GM23338 (cell line): ENCODE results near the gene CHD2. TPM values are rescaled to one million over a fixed set of nuclear protein-coding genes. Genes with fewer than 3 reads are reported as not detected.

ENCODE experiments used
- ATAC-seq: fragments of 200-7000 bp; cut with Tn5 transposase; 3 replicates; pipeline ENCODE4 v1.9.1; 2020
- DNase-seq: peaks from one replicate; pipeline ENCODE4 v3.0.0-alpha.2; 2015; ENCODE audit warnings: low spot score
- H2AFZ ChIP-seq: fragments of 200-600 bp; sonication (generic); 2 replicates; pipeline ENCODE4 v1.8.0; 2016; ENCODE audit warnings: antibody characterized with exemption, mild to moderate bottlenecking, moderate library complexity
- H3F3A ChIP-seq: fragments of 200-600 bp; sonication (generic); replicated peaks from 2 replicates; pipeline ENCODE4 v1.8.0; 2017; ENCODE audit warnings: antibody characterized with exemption, mixed run types, low read depth
- H3K27ac ChIP-seq: fragments of 200-600 bp; sonication (generic); 2 replicates; pipeline ENCODE4 v1.6.1; 2016; ENCODE audit warnings: low read depth
- H3K27me3 ChIP-seq: fragments of 200-600 bp; sonication (generic); 2 replicates; pipeline ENCODE4 v1.8.0; 2016; ENCODE audit warnings: mild to moderate bottlenecking, mixed run types, moderate library complexity; ENCODE audit not compliant: insufficient read depth
- H3K36me3 ChIP-seq: fragments of 200-600 bp; sonication (generic); 2 replicates; pipeline ENCODE4 v1.8.0; 2016; ENCODE audit warnings: mild to moderate bottlenecking; ENCODE audit not compliant: insufficient read depth
- H3K4me1 ChIP-seq: fragments of 200-600 bp; sonication (generic); 2 replicates; pipeline ENCODE4 v1.8.0; 2016; ENCODE audit warnings: mild to moderate bottlenecking, moderate library complexity; ENCODE audit not compliant: insufficient read depth
- H3K4me2 ChIP-seq: fragments of 200-600 bp; sonication (generic); 2 replicates; pipeline ENCODE4 v1.7.1; 2017; ENCODE audit warnings: mixed run types
- H3K4me3 ChIP-seq: fragments of 200-600 bp; sonication (generic); 2 replicates; pipeline ENCODE4 v1.6.1; 2016; ENCODE audit warnings: mixed run types
- H3K79me2 ChIP-seq: fragments of 200-600 bp; sonication (generic); replicated peaks from 2 replicates; pipeline ENCODE4 v1.8.0; 2017; ENCODE audit warnings: mild to moderate bottlenecking; ENCODE audit not compliant: insufficient read depth
- H3K9me2 ChIP-seq: fragments of 200-600 bp; sonication (generic); 2 replicates; pipeline ENCODE4 v1.8.0; 2017; ENCODE audit not compliant: insufficient read depth
- H4K20me1 ChIP-seq: fragments of 200-600 bp; sonication (generic); replicated peaks from 2 replicates; pipeline ENCODE4 v1.8.0; 2017; ENCODE audit warnings: mild to moderate bottlenecking; ENCODE audit not compliant: insufficient read depth
- H3K27ac Mint-ChIP-seq: 2 replicates; pipeline ENCODE4 v1.8.0; 2020; ENCODE audit warnings: inconsistent platforms, mild to moderate bottlenecking, moderate library complexity, mixed read lengths
- H3K27me3 Mint-ChIP-seq: 3 replicates; pipeline ENCODE4 v1.8.0; 2022; ENCODE audit warnings: low read depth, mild to moderate bottlenecking, moderate library complexity, mixed read lengths, inconsistent platforms; ENCODE audit not compliant: insufficient read depth, poor library complexity
- H3K36me3 Mint-ChIP-seq: 3 replicates; pipeline ENCODE4 v1.8.0; 2021; ENCODE audit warnings: low read depth, mild to moderate bottlenecking, inconsistent platforms, moderate library complexity, mixed read lengths
- H3K4me1 Mint-ChIP-seq: 3 replicates; pipeline ENCODE4 v1.8.0; 2020; ENCODE audit warnings: mild to moderate bottlenecking, inconsistent platforms, mixed read lengths
- H3K4me3 Mint-ChIP-seq: 3 replicates; pipeline ENCODE4 v1.8.0; 2021; ENCODE audit warnings: moderate library complexity, mild to moderate bottlenecking, inconsistent platforms, mixed read lengths
- H3K9me3 Mint-ChIP-seq: 3 replicates; pipeline ENCODE4 v1.8.0; 2020; ENCODE audit warnings: moderate library complexity, mild to moderate bottlenecking, inconsistent platforms, mixed read lengths
- CREB1 ChIP-seq: fragments of 250-450 bp; sonication (Bioruptor Pico); IDR thresholded peaks from 2 replicates; pipeline ENCODE4 v1.5.0; 2020; ENCODE audit warnings: low read depth, mild to moderate bottlenecking, moderate library complexity
- EZH2phosphoT487 ChIP-seq: fragments of 200-600 bp; sonication (generic); IDR thresholded peaks from one replicate; pipeline ENCODE4 v1.8.1; 2018; ENCODE audit warnings: antibody characterized with exemption; ENCODE audit not compliant: unreplicated experiment
- JUNB ChIP-seq: IDR thresholded peaks from one replicate; pipeline ENCODE4 v1.6.1; 2016; ENCODE audit warnings: antibody characterized with exemption; ENCODE audit not compliant: unreplicated experiment
- NANOG ChIP-seq: IDR thresholded peaks from 2 replicates; pipeline ENCODE4 v1.6.1; 2016; ENCODE audit warnings: antibody characterized with exemption, borderline replicate concordance
- POLR2AphosphoS5 ChIP-seq: IDR thresholded peaks from 2 replicates; pipeline ENCODE4 v1.6.1; 2016; ENCODE audit warnings: antibody characterized with exemption, low read depth
- STAT1 ChIP-seq: IDR thresholded peaks from one replicate; pipeline ENCODE4 v1.6.1; 2016; ENCODE audit warnings: antibody characterized with exemption; ENCODE audit not compliant: unreplicated experiment
- ZNF114 ChIP-seq: fragments of 250-450 bp; sonication (Bioruptor Pico); IDR thresholded peaks from 2 replicates; pipeline ENCODE4 v1.5.0; 2020; ENCODE audit warnings: mild to moderate bottlenecking, moderate library complexity
- ZNF331 ChIP-seq: fragments of 250-450 bp; sonication (Bioruptor Pico); IDR thresholded peaks from 2 replicates; pipeline ENCODE4 v1.5.0; 2020; ENCODE audit warnings: low read depth, mild to moderate bottlenecking, moderate library complexity
- polyA plus RNA-seq: library from polyadenylated mRNA; unstranded; fragments of >200 nt; fragmentation: Nextera tagmentation; extraction: Ambion mirVana; gene quantifications from 2 replicates; pipeline ENCODE4 v1.2.1, GENCODE V29; 2016
- total RNA-seq: library from RNA; depleted of rRNA; stranded (reverse); fragments of >200 nt; shearing (Covaris generic); gene quantifications from 2 replicates; pipeline ENCODE4 v1.2.3, GENCODE V29; 2014
- TF ChIP-seq, protein P1 (sequence below), 2 experiments: fragments of 200-600 bp in 1 of 2; sonication (generic) in 1 of 2; conservative IDR thresholded peaks; 2 replicates each; pipeline versions ENCODE4 v1.5.1 to v1.6.1; 2016 to 2017; ENCODE audit warnings: antibody characterized with exemption in 2 of 2, low read depth in 2 of 2, mild to moderate bottlenecking in 2 of 2, moderate library complexity in 1 of 2
- TF ChIP-seq, protein P2 (sequence below): fragments of 250-450 bp; sonication (Bioruptor Pico); IDR thresholded peaks from 2 replicates; pipeline ENCODE4 v1.5.0; 2020; ENCODE audit warnings: mild to moderate bottlenecking, moderate library complexity
- TF ChIP-seq, protein P3 (sequence below): IDR thresholded peaks from 2 replicates; pipeline ENCODE4 v1.6.1; 2016; ENCODE audit warnings: antibody characterized with exemption

Gene CHD2
- total and polyA plus RNA-seq, 2 experiments from 2014 or later: 119 to 130 TPM

DNA sequence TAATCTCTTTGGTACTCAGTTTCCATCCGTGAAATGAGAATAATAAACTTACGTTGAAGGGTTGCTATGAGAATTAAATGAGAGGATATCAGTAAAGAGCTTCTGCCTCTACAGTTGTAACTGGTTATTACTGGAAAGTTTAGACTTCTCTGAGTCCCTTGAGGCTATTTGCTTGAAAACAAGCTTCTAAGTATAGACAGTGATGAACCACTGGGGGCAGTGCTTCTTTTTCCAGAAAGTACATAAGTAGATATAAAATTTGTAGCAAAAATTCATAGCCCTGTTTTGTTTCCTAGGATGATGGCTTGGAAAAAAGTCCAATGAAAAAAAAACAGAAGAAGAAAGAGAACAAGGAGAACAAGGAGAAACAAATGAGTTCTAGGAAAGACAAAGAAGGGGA, 101.8 kb downstream of the CHD2 start:
- Histone ChIP-seq H3K27me3 (no peaks in the 10 kb centered on the region), H3F3A (no peaks in the 10 kb centered on the region), H3K79me2 (no peaks in the 10 kb centered on the region), H3K4me3 (no peak overlapping the region), H2AFZ (no peak overlapping the region), H4K20me1 (peaks cover 3% of the 10 kb centered on the region; the same call in 1 of the 2 replicates), H3K4me2 (no peak overlapping the region), H3K27ac (no peak overlapping the region), H3K36me3 (peaks cover 79% of the 10 kb centered on the region), H3K9me2 (no peaks in the 10 kb centered on the region), H3K4me1 (no peaks in the 10 kb centered on the region)
- Mint-ChIP-seq H3K27me3 (peaks cover 1% of the 10 kb centered on the region), H3K27ac (no peak overlapping the region), H3K4me1 (no peaks in the 10 kb centered on the region), H3K36me3 (peaks cover 94% of the 10 kb centered on the region), H3K9me3 (no peaks in the 10 kb centered on the region), H3K4me3 (no peak overlapping the region)
- ATAC-seq (no peak), DNase-seq (peak; percentile 15)
- TF ChIP-seq POLR2AphosphoS5 (no peak), NANOG (no peak)
- TF ChIP-seq, protein P1, sequence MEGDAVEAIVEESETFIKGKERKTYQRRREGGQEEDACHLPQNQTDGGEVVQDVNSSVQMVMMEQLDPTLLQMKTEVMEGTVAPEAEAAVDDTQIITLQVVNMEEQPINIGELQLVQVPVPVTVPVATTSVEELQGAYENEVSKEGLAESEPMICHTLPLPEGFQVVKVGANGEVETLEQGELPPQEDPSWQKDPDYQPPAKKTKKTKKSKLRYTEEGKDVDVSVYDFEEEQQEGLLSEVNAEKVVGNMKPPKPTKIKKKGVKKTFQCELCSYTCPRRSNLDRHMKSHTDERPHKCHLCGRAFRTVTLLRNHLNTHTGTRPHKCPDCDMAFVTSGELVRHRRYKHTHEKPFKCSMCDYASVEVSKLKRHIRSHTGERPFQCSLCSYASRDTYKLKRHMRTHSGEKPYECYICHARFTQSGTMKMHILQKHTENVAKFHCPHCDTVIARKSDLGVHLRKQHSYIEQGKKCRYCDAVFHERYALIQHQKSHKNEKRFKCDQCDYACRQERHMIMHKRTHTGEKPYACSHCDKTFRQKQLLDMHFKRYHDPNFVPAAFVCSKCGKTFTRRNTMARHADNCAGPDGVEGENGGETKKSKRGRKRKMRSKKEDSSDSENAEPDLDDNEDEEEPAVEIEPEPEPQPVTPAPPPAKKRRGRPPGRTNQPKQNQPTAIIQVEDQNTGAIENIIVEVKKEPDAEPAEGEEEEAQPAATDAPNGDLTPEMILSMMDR (conservative IDR thresholded peaks at IDR 0.05; ENCODE audit: low read depth in 2 of 2): peak in 1 of 2 experiments; percentile 38; a peak in 2 of 4 replicates

DNA sequence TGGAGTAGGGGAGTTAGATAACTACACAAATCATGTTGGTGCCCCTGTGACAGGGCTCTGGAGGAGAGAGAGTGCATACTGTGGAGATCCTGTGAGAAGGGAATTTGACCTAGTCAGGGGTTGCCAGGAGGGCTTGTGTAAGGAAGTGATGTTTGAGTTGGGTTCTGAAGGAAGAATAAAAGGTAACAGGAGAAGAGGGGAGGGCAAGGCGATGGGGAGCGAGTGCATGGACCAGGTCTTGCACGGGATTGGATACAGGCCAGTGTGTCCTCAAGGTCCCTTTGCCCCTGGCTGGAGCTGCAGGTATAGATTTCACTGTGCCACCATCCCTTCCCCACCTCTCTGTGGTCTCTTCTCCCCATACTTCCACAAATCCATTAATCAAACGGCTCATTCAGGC, 105.0 kb downstream of the CHD2 start:
- no peaks in the 10 kb centered on the region for H3K4me1 ChIP-seq
- ATAC-seq: no peak
- Mint-ChIP-seq H3K36me3 (peaks cover 89% of the 10 kb centered on the region), H3K27me3 (peaks cover 1% of the 10 kb centered on the region), H3K4me1 (no peaks in the 10 kb centered on the region), H3K4me3 (no peak overlapping the region), H3K27ac (no peak overlapping the region), H3K9me3 (no peaks in the 10 kb centered on the region)
- peaks cover 78% of the 10 kb centered on the region for H3K36me3 ChIP-seq
- no peaks in the 10 kb centered on the region for H3K79me2 ChIP-seq
- no peak overlapping the region for H3K4me2 ChIP-seq
- no peak for DNase-seq
- no peaks in the 10 kb centered on the region for H3K27me3 ChIP-seq
- H2AFZ ChIP-seq: no peak overlapping the region
- H3K9me2 ChIP-seq: no peaks in the 10 kb centered on the region
- no peaks in the 10 kb centered on the region for H3F3A ChIP-seq
- peaks cover 9% of the 10 kb centered on the region; the same call in 1 of the 2 replicates for H4K20me1 ChIP-seq
- no peak overlapping the region for H3K27ac ChIP-seq
- no peak overlapping the region for H3K4me3 ChIP-seq
- TF ChIP-seq STAT1 (no peak), JUNB (no peak), CREB1 (CRISPR knock-in tag) (no peak), EZH2phosphoT487 (no peak), ZNF114 (CRISPR knock-in tag) (no peak), NANOG (no peak), ZNF331 (CRISPR knock-in tag) (no peak)
- TF ChIP-seq, protein P2, sequence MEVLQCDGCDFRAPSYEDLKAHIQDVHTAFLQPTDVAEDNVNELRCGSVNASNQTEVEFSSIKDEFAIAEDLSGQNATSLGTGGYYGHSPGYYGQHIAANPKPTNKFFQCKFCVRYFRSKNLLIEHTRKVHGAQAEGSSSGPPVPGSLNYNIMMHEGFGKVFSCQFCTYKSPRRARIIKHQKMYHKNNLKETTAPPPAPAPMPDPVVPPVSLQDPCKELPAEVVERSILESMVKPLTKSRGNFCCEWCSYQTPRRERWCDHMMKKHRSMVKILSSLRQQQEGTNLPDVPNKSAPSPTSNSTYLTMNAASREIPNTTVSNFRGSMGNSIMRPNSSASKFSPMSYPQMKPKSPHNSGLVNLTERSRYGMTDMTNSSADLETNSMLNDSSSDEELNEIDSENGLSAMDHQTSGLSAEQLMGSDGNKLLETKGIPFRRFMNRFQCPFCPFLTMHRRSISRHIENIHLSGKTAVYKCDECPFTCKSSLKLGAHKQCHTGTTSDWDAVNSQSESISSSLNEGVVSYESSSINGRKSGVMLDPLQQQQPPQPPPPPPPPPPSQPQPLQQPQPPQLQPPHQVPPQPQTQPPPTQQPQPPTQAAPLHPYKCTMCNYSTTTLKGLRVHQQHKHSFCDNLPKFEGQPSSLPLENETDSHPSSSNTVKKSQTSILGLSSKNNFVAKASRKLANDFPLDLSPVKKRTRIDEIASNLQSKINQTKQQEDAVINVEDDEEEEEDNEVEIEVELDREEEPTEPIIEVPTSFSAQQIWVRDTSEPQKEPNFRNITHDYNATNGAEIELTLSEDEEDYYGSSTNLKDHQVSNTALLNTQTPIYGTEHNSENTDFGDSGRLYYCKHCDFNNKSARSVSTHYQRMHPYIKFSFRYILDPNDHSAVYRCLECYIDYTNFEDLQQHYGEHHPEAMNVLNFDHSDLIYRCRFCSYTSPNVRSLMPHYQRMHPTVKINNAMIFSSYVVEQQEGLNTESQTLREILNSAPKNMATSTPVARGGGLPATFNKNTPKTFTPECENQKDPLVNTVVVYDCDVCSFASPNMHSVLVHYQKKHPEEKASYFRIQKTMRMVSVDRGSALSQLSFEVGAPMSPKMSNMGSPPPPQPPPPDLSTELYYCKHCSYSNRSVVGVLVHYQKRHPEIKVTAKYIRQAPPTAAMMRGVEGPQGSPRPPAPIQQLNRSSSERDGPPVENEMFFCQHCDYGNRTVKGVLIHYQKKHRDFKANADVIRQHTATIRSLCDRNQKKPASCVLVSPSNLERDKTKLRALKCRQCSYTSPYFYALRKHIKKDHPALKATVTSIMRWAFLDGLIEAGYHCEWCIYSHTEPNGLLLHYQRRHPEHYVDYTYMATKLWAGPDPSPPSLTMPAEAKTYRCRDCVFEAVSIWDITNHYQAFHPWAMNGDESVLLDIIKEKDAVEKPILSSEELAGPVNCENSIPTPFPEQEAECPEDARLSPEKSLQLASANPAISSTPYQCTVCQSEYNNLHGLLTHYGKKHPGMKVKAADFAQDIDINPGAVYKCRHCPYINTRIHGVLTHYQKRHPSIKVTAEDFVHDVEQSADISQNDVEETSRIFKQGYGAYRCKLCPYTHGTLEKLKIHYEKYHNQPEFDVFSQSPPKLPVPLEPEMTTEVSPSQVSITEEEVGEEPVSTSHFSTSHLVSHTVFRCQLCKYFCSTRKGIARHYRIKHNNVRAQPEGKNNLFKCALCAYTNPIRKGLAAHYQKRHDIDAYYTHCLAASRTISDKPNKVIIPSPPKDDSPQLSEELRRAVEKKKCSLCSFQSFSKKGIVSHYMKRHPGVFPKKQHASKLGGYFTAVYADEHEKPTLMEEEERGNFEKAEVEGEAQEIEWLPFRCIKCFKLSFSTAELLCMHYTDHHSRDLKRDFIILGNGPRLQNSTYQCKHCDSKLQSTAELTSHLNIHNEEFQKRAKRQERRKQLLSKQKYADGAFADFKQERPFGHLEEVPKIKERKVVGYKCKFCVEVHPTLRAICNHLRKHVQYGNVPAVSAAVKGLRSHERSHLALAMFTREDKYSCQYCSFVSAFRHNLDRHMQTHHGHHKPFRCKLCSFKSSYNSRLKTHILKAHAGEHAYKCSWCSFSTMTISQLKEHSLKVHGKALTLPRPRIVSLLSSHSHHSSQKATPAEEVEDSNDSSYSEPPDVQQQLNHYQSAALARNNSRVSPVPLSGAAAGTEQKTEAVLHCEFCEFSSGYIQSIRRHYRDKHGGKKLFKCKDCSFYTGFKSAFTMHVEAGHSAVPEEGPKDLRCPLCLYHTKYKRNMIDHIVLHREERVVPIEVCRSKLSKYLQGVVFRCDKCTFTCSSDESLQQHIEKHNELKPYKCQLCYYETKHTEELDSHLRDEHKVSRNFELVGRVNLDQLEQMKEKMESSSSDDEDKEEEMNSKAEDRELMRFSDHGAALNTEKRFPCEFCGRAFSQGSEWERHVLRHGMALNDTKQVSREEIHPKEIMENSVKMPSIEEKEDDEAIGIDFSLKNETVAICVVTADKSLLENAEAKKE (CRISPR knock-in tag): no peak
- TF ChIP-seq, protein P1 (conservative IDR thresholded peaks at IDR 0.05; ENCODE audit: low read depth in 2 of 2): no peak
- TF ChIP-seq, protein P3, sequence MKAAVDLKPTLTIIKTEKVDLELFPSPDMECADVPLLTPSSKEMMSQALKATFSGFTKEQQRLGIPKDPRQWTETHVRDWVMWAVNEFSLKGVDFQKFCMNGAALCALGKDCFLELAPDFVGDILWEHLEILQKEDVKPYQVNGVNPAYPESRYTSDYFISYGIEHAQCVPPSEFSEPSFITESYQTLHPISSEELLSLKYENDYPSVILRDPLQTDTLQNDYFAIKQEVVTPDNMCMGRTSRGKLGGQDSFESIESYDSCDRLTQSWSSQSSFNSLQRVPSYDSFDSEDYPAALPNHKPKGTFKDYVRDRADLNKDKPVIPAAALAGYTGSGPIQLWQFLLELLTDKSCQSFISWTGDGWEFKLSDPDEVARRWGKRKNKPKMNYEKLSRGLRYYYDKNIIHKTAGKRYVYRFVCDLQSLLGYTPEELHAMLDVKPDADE: no peak
